Smooth muscle cell (in vitro differentiated cells): ENCODE measurements around the gene MRLN. TPM values are rescaled to one million over a fixed set of nuclear protein-coding genes. Genes with fewer than 3 reads are reported as not detected.

ENCODE experiments used
- DNase-seq: peaks from one replicate; lab custom pipeline; 2025; ENCODE audit not compliant: unreplicated experiment; lab: John Stamatoyannopoulos, UW
- H2AFZ ChIP-seq: fragments of 200-600 bp; sonication (generic); 2 replicates; pipeline ENCODE4 v1.6.0; 2016; ENCODE audit warnings: antibody characterized with exemption, low read depth, mild to moderate bottlenecking
- H3F3A ChIP-seq: fragments of 200-600 bp; sonication (generic); 2 replicates; pipeline ENCODE4 v1.6.0; 2017; ENCODE audit warnings: antibody characterized with exemption, low read depth
- H3K27ac ChIP-seq: fragments of 200-600 bp; sonication (generic); 2 replicates; pipeline ENCODE4 v1.5.1; 2016; ENCODE audit warnings: low read depth, mild to moderate bottlenecking
- H3K27me3 ChIP-seq: fragments of 200-600 bp; sonication (generic); 2 replicates; pipeline ENCODE4 v1.6.1; 2016; ENCODE audit warnings: low read depth, mild to moderate bottlenecking
- H3K36me3 ChIP-seq: fragments of 200-600 bp; sonication (generic); 2 replicates; pipeline ENCODE4 v1.5.1; 2016; ENCODE audit warnings: low read depth
- H3K4me1 ChIP-seq: fragments of 200-600 bp; sonication (generic); 2 replicates; pipeline ENCODE4 v1.5.1; 2016; ENCODE audit warnings: low read depth
- H3K4me2 ChIP-seq: fragments of 200-600 bp; sonication (generic); 2 replicates; pipeline ENCODE4 v1.6.0; 2016; ENCODE audit warnings: mild to moderate bottlenecking
- H3K4me3 ChIP-seq: fragments of 200-600 bp; sonication (generic); 2 replicates; pipeline ENCODE4 v1.5.1; 2016; ENCODE audit warnings: mild to moderate bottlenecking
- H3K79me2 ChIP-seq: fragments of 200-600 bp; sonication (generic); 2 replicates; pipeline ENCODE4 v1.6.0; 2016; ENCODE audit warnings: low read depth, mild to moderate bottlenecking
- H3K9ac ChIP-seq: fragments of 200-600 bp; sonication (generic); 2 replicates; pipeline ENCODE4 v1.6.0; 2016; ENCODE audit warnings: low read depth
- H3K9me3 ChIP-seq: fragments of 200-600 bp; sonication (generic); replicated peaks from 2 replicates; pipeline ENCODE4 v1.5.1; 2016; ENCODE audit warnings: low read depth
- H4K20me1 ChIP-seq: fragments of 200-600 bp; sonication (generic); 2 replicates; pipeline ENCODE4 v1.6.0; 2016; ENCODE audit warnings: low read depth
- WGBS: methylation state at CpG from one replicate; pipeline ENCODE4 v1.1.7; 2016; ENCODE audit warnings: low lambda C conversion rate; 5-methylcytosine and 5-hydroxymethylcytosine counted together
- polyA plus RNA-seq: library from polyadenylated mRNA; unstranded; fragments of >200 nt; fragmentation: Nextera tagmentation; extraction: Ambion mirVana; gene quantifications from 2 replicates; pipeline ENCODE4 v1.2.1, GENCODE V29; 2016
- total RNA-seq: library from RNA; depleted of rRNA; stranded (reverse); fragments of >200 nt; gene quantifications from 2 replicates; pipeline ENCODE4 v1.2.3, GENCODE V29; 2014
- TF ChIP-seq, protein P1 (sequence below): fragments of 200-600 bp; sonication (generic); IDR thresholded peaks from 2 replicates; pipeline ENCODE4 v1.5.1; 2017; ENCODE audit warnings: borderline replicate concordance, mild to moderate bottlenecking, antibody characterized with exemption; ENCODE audit not compliant: insufficient read depth, poor library complexity, severe bottlenecking

Gene MRLN
- total and polyA plus RNA-seq, 2 experiments from 2014 or later: not detected

DNA sequence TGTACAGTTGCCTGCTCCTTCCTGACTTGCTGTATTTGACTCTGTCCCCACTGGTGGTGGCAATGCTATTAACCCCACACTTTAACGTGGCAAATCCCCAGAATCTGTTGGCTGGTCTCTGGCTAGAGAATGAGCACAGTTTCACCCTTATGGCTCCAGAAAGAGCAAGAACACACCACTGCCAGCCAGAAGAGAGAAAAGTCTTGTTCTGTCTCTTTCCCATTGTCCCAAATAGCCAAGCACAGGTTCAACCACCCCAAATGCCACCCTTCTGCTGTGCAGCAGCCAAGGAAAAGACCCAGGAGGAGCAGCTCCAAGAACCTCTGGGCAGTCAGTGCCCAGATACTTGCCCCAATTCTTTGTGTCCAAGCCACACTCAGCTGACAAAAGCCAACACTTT lies 54.9 kb downstream of the MRLN start:
- WGBS: 75% methylated on average over 1 of the region's 1 CpG
- H3K4me3 ChIP-seq: no peak overlapping the region
- H4K20me1 ChIP-seq: no peaks in the 10 kb centered on the region

DNA sequence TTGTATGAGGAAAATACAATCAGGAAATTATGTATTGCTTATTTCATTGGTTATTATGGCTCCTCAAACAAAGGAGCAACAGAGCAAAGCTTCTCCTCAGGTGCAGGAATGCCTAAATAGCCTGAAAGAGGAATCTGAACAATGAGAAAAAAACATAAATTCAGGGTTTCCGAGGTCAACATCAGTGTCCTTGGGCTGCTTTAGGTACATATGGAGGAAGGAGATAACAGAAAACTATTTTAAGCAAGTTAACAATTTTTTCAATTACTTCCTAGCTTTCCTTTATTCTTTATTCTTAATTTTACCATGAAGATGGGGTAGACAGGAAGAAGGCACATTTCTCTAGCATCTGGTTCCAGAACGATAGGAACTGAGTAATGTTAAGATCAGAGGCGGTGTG lies 57.6 kb downstream of the MRLN start:
- Histone ChIP-seq H3K36me3 (no peaks in the 10 kb centered on the region), H3K27ac (no peak overlapping the region), H3K79me2 (no peaks in the 10 kb centered on the region), H3K27me3 (peaks cover 3% of the 10 kb centered on the region), H3K9me3 (no peaks in the 10 kb centered on the region), H3K9ac (no peak overlapping the region), H3K4me3 (no peak overlapping the region), H3K4me1 (no peaks in the 10 kb centered on the region), H4K20me1 (no peaks in the 10 kb centered on the region), H3K4me2 (no peak overlapping the region), H3F3A (no peaks in the 10 kb centered on the region), H2AFZ (no peak overlapping the region)
- 92% methylated on average over 3 of the region's 3 CpGs for WGBS
- TF ChIP-seq, protein P1, sequence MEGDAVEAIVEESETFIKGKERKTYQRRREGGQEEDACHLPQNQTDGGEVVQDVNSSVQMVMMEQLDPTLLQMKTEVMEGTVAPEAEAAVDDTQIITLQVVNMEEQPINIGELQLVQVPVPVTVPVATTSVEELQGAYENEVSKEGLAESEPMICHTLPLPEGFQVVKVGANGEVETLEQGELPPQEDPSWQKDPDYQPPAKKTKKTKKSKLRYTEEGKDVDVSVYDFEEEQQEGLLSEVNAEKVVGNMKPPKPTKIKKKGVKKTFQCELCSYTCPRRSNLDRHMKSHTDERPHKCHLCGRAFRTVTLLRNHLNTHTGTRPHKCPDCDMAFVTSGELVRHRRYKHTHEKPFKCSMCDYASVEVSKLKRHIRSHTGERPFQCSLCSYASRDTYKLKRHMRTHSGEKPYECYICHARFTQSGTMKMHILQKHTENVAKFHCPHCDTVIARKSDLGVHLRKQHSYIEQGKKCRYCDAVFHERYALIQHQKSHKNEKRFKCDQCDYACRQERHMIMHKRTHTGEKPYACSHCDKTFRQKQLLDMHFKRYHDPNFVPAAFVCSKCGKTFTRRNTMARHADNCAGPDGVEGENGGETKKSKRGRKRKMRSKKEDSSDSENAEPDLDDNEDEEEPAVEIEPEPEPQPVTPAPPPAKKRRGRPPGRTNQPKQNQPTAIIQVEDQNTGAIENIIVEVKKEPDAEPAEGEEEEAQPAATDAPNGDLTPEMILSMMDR: no peak
- no peak for DNase-seq

More for the DNA sequence above, 54.9 kb downstream of the MRLN start:
- no peaks in the 10 kb centered on the region for H3K4me1 ChIP-seq
- no peak overlapping the region for H3K27ac ChIP-seq
- no peaks in the 10 kb centered on the region for H3K27me3 ChIP-seq
- H3K9me3 ChIP-seq: no peaks in the 10 kb centered on the region
- TF ChIP-seq, protein P1: no peak
- no peak overlapping the region for H2AFZ ChIP-seq
- no peak overlapping the region for H3K9ac ChIP-seq
- no peaks in the 10 kb centered on the region for H3K36me3 ChIP-seq
- no peak overlapping the region for H3K4me2 ChIP-seq
- no peaks in the 10 kb centered on the region for H3F3A ChIP-seq
- no peak for DNase-seq
- no peaks in the 10 kb centered on the region for H3K79me2 ChIP-seq

DNA sequence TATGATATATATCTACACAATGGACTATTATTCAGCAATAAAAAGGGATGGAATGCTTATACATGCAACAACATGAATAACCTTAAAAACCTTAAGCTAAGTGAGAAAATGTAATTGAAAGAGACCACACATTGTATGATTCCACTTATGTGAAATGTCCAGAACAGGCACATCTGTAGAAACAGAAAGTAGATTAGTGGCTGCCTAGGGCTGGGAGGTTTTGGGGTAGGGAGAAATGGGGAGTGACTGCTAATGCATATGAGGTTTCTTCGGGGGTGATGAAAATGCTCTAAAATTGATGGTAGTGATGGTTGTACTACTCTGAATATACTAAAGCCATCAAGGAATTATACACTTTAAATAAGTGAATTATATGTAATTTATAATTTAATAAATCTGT lies 58.3 kb downstream of the MRLN start:
- H3K4me1 ChIP-seq: no peaks in the 10 kb centered on the region
- H3K9me3 ChIP-seq: no peaks in the 10 kb centered on the region
- H3K9ac ChIP-seq: no peak overlapping the region
- H3K27me3 ChIP-seq: peaks cover 3% of the 10 kb centered on the region
- no peak overlapping the region for H3K4me2 ChIP-seq
- no peaks in the 10 kb centered on the region for H3K79me2 ChIP-seq
- H3F3A ChIP-seq: no peaks in the 10 kb centered on the region
- no peaks in the 10 kb centered on the region for H4K20me1 ChIP-seq
- H2AFZ ChIP-seq: no peak overlapping the region
- TF ChIP-seq, protein P1: no peak
- H3K27ac ChIP-seq: no peak overlapping the region
- WGBS: 94% methylated on average over 1 of the region's 1 CpG
- no peak overlapping the region for H3K4me3 ChIP-seq
- no peak for DNase-seq
- H3K36me3 ChIP-seq: no peaks in the 10 kb centered on the region

DNA sequence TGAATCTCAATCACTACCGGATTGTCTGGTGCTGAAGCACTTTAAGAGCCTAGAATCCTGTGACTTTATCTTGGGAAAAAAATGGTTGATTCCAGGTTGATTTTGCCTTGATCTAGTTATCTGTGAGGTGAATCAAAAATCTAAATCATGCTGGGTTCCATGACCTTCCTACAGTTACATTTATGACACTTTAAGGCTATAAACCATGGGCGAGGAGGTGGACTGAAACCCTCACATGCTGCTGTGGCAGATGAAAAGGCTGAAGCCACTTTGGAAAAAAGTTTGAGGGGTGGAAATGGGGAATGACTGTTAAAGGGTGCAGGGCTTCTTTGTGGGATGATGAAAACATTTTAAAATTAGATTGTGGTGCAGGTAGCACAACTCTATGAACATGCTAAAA lies 61.1 kb downstream of the MRLN start:
- Histone ChIP-seq H3K27ac (no peak overlapping the region), H3K4me3 (no peak overlapping the region), H3K27me3 (peaks cover 3% of the 10 kb centered on the region), H4K20me1 (no peaks in the 10 kb centered on the region), H3K79me2 (no peaks in the 10 kb centered on the region), H2AFZ (no peak overlapping the region), H3K9ac (no peak overlapping the region), H3F3A (no peaks in the 10 kb centered on the region), H3K9me3 (no peaks in the 10 kb centered on the region), H3K36me3 (no peaks in the 10 kb centered on the region), H3K4me2 (no peak overlapping the region), H3K4me1 (no peaks in the 10 kb centered on the region)
- TF ChIP-seq, protein P1: no peak
- no peak for DNase-seq
- WGBS: 89% methylated on average over 2 of the region's 2 CpGs
